Tibial artery (tissue), 4 donors: ENCODE measurements around the gene OBSCN.
A peak's percentile ranks its signal among the peaks of the same experiment; 100 is the strongest.

ENCODE experiments used
- DNase-seq, 2 donors: peaks; one replicate each; pipeline ENCODE4 v3.0.0-alpha.2; 2019
- H3K27ac ChIP-seq, 2 donors: fragments of 200-600 bp; sonication (generic) in 1 of 2; 1 replicate in 1 of 2; 2 replicates in 1 of 2; pipeline ENCODE4 v1.5.1; 2018 to 2019; ENCODE audit warnings: mild to moderate bottlenecking in 1 of 2
- H3K27me3 ChIP-seq, 2 donors: fragments of 200-600 bp; sonication (generic) in 1 of 2; one replicate each; pipeline versions ENCODE4 v1.5.1 to v1.6.0; 2016 to 2019
- H3K36me3 ChIP-seq, 3 donors: fragments of 200-600 bp; sonication (generic) in 2 of 3; one replicate each; pipeline ENCODE4 v1.5.1; 2016 to 2019; ENCODE audit warnings: mild to moderate bottlenecking in 2 of 3
- H3K4me1 ChIP-seq, 4 donors: fragments of 200-600 bp; sonication (generic) in 2 of 4; 1 replicate in 3 of 4; 2 replicates in 1 of 4; pipeline ENCODE4 v1.5.1; 2016 to 2019
- H3K4me3 ChIP-seq, 2 donors: fragments of 200-600 bp; sonication (generic) in 1 of 2; 1 replicate in 1 of 2; 2 replicates in 1 of 2; pipeline ENCODE4 v1.5.1; 2018 to 2019; ENCODE audit warnings: mild to moderate bottlenecking in 2 of 2
- H3K9me3 ChIP-seq, 3 donors: fragments of 200-600 bp; sonication (generic) in 1 of 3; one replicate each; pipeline ENCODE4 v1.5.1; 2016 to 2019
- intact Hi-C: fragments of 100-400 bp; cut with DNase I; formaldehyde crosslinking; loops from one replicate; pipeline ENCODE4 v1.15.0; 2023; ENCODE audit warnings: low total_unique reads
- TF ChIP-seq, protein P1 (sequence below), 2 experiments: fragments of 200-600 bp in 1 of 2; fragments of 450-650 bp in 1 of 2; IDR thresholded peaks; one replicate each; pipeline ENCODE4 v1.5.1; 2017 to 2019; ENCODE audit warnings: antibody characterized with exemption in 2 of 2, mild to moderate bottlenecking in 1 of 2, moderate library complexity in 1 of 2

Gene OBSCN

GRCh38 chr1:228374711-228375577, 167.1 kb downstream of the OBSCN start:
- Histone ChIP-seq H3K4me1 (peaks cover 0 to 39% (median 30%) of the 10 kb centered on the region in 4 donors), H3K4me3 (no peak overlapping the region)

GRCh38 chr1:228375578-228376261, 167.9 kb downstream of the OBSCN start:
- no peaks in the 10 kb centered on the region for H3K9me3 ChIP-seq
- no peak overlapping the region for H3K4me3 ChIP-seq
- peak overlapping the region; percentile 72 to 90 for H3K27ac ChIP-seq
- DNase-seq: peak in 1 of 2 donors; percentile 64
- no peaks in the 10 kb centered on the region for H3K36me3 ChIP-seq
- peaks cover 0 to 39% (median 30%) of the 10 kb centered on the region in 4 donors for H3K4me1 ChIP-seq
- intact Hi-C loops: loop anchor here (10.0 kb wide), 1 partner anchor 109 kb away; the partner anchor contains the start of gene RNF187
- peaks cover 0 to 22% of the 10 kb centered on the region in 2 donors for H3K27me3 ChIP-seq
- TF ChIP-seq, protein P1, sequence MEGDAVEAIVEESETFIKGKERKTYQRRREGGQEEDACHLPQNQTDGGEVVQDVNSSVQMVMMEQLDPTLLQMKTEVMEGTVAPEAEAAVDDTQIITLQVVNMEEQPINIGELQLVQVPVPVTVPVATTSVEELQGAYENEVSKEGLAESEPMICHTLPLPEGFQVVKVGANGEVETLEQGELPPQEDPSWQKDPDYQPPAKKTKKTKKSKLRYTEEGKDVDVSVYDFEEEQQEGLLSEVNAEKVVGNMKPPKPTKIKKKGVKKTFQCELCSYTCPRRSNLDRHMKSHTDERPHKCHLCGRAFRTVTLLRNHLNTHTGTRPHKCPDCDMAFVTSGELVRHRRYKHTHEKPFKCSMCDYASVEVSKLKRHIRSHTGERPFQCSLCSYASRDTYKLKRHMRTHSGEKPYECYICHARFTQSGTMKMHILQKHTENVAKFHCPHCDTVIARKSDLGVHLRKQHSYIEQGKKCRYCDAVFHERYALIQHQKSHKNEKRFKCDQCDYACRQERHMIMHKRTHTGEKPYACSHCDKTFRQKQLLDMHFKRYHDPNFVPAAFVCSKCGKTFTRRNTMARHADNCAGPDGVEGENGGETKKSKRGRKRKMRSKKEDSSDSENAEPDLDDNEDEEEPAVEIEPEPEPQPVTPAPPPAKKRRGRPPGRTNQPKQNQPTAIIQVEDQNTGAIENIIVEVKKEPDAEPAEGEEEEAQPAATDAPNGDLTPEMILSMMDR (IDR thresholded peaks at IDR 0.05): no peak

More at GRCh38 chr1:228374711-228375577, 167.1 kb downstream of the OBSCN start:
- Histone ChIP-seq H3K27me3 (peaks cover 0 to 30% of the 10 kb centered on the region in 2 donors), H3K9me3 (no peaks in the 10 kb centered on the region), H3K27ac (peak overlapping the region; percentile 72 to 90), H3K36me3 (no peaks in the 10 kb centered on the region)
- intact Hi-C loops: loop anchor here (10.0 kb wide), 1 partner anchor 110 kb away; the partner anchor contains the start of gene RNF187
- peak; percentile 89 to 97 for DNase-seq
- TF ChIP-seq, protein P1 (IDR thresholded peaks at IDR 0.05): no peak

DNA sequence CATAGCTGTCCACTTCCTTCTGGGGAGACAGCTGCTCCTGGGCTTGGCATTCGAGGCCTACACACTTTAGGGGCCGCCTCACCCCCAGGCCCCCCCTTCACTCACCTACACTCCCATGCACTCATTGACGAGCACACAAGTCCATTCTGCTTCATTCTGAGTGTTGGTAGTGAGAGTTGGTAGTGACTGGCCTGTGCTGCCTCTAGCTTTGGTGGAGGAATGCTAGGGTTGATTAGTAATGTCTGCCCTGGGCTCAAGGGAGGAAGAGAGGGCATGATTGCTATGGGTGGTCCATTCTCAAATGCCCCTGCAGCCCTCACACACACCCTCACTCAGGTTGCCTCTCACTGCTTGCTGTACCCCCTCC, 168.4 kb downstream of the OBSCN start:
- Histone ChIP-seq H3K36me3 (no peaks in the 10 kb centered on the region), H3K4me1 (peaks cover 0 to 39% (median 29%) of the 10 kb centered on the region in 4 donors), H3K27me3 (peaks cover 0 to 19% of the 10 kb centered on the region in 2 donors), H3K9me3 (no peaks in the 10 kb centered on the region), H3K4me3 (no peak overlapping the region), H3K27ac (peak overlapping the region; percentile 72 to 90)
- TF ChIP-seq, protein P1 (IDR thresholded peaks at IDR 0.05): no peak
- intact Hi-C loops: loop anchor here (10.0 kb wide), 1 partner anchor 109 kb away; the partner anchor contains the start of gene RNF187
- DNase-seq: no peak

DNA sequence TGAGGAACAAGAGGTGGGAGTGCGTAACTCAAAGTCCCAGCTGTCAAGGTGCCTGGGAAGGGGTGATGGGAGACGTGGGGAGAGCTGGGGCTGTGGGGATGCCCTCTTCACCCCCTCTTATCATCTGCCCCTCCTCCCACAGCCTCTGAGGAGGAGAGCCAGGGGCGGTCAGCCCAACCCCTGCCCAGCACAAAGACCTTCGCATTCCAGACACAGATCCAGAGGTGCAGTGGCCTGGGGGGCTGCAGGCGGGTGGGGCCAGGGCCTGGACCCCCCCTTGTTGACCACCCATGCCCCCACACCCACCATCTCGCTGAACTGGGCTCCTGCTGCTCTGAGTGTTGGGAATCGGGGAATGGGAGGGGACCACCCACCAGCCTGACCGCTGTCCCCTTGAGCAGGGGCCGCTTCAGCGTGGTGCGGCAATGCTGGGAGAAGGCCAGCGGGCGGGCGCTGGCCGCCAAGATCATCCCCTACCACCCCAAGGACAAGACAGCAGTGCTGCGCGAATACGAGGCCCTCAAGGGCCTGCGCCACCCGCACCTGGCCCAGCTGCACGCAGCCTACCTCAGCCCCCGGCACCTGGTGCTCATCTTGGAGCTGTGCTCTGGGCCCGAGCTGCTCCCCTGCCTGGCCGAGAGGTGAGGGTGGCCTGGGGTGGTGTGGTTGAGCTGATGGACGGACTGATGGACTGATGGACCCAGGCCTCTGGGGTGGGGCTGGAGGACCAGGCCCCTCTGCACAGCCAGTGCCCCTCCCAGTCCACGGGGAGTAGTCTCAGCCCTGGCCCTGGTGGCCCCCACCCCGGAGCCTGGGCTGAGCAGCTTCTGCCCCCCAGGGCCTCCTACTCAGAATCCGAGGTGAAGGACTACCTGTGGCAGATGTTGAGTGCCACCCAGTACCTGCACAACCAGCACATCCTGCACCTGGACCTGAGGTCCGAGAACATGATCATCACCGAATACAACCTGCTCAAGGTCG, 169.1 kb downstream of the OBSCN start:
- H3K4me1 ChIP-seq: peaks cover 0 to 39% (median 29%) of the 10 kb centered on the region in 4 donors
- peak in 1 of 2 donors; percentile 62 for DNase-seq
- TF ChIP-seq, protein P1 (IDR thresholded peaks at IDR 0.05): no peak
- no peaks in the 10 kb centered on the region for H3K36me3 ChIP-seq
- peaks cover 0 to 12% of the 10 kb centered on the region in 2 donors for H3K27me3 ChIP-seq
- H3K27ac ChIP-seq: peak overlapping the region in 1 of 2 donors; percentile 90
- no peak overlapping the region for H3K4me3 ChIP-seq
- H3K9me3 ChIP-seq: no peaks in the 10 kb centered on the region
- intact Hi-C loops: loop anchor here (10.0 kb wide), 1 partner anchor 108 kb away; the partner anchor contains the start of gene RNF187
